Glutamatergic neuron (in vitro differentiated cells): ENCODE results near the gene SERPINB13. TPM values are rescaled to one million over a fixed set of nuclear protein-coding genes. Genes with fewer than 3 reads are reported as not detected.
"Not testable (repeated sequence)": the region's sequence is repeated elsewhere in the genome, so short reads cannot be mapped to it uniquely, and the experiment has no call there.

Source experiments
- DNase-seq: peaks from one replicate; pipeline ENCODE4 v3.0.0; 2022
- H3K27ac Mint-ChIP-seq: one replicate; pipeline ENCODE4 v1.8.0; 2020; ENCODE audit warnings: mild to moderate bottlenecking, mixed read lengths, inconsistent platforms; ENCODE audit not compliant: unreplicated experiment
- H3K27me3 Mint-ChIP-seq: one replicate; pipeline ENCODE4 v1.8.0; 2020; ENCODE audit warnings: mild to moderate bottlenecking, moderate library complexity, mixed read lengths, inconsistent platforms; ENCODE audit not compliant: unreplicated experiment
- H3K36me3 Mint-ChIP-seq: one replicate; pipeline ENCODE4 v1.8.0; 2020; ENCODE audit warnings: mild to moderate bottlenecking, mixed read lengths, inconsistent platforms; ENCODE audit not compliant: unreplicated experiment
- H3K4me1 Mint-ChIP-seq: one replicate; pipeline ENCODE4 v1.8.0; 2020; ENCODE audit warnings: mild to moderate bottlenecking, low read depth, mixed read lengths, inconsistent platforms; ENCODE audit not compliant: unreplicated experiment
- H3K4me3 Mint-ChIP-seq: one replicate; pipeline ENCODE4 v1.8.0; 2020; ENCODE audit warnings: mild to moderate bottlenecking, mixed read lengths, inconsistent platforms; ENCODE audit not compliant: unreplicated experiment
- H3K9me3 Mint-ChIP-seq: one replicate; pipeline ENCODE4 v1.8.0; 2020; ENCODE audit warnings: mild to moderate bottlenecking, moderate library complexity, mixed read lengths, inconsistent platforms; ENCODE audit not compliant: unreplicated experiment
- total RNA-seq: library from RNA; stranded (reverse); fragmentation: NEBNext Ultra II Directional; extraction: Animal tissue kit (Norgen Biotek cat#: 25700); gene quantifications from one replicate; pipeline ENCODE4 v1.2.1, GENCODE V29; 2021; ENCODE audit not compliant: unreplicated experiment
- TF ChIP-seq, protein P1 (sequence below): fragments of 200-600 bp; sonication (generic); IDR thresholded peaks from one replicate; pipeline ENCODE4 v1.5.0; 2021; ENCODE audit not compliant: partially characterized antibody, unreplicated experiment

The SERPINB13 gene
- total RNA-seq, 1 donor from 2014 or later = not detected

DNA sequence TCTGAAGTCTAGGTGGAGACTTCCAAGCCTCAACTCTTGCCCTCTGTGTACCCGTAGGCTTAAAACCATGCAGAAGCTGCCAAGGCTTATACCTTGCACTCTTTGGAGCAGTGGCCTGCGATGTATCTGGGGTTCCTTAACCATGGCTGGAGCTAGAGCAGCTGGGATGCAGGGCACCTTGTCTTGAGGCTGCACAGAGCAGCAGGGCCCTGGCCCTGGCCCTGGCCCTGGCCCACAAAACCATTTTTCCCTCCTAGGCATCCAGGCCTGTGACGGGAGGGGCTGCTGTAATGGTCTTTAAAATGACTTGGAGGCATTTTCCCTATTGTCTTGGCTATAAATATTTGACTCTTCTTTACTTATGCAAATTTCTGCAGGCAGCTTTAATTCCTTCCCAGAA lies 37.7 kb downstream of the SERPINB13 start:
- no peak overlapping the region for H3K4me3 Mint-ChIP-seq
- H3K27me3 Mint-ChIP-seq = no peaks in the 10 kb centered on the region
- H3K9me3 Mint-ChIP-seq = peaks cover 17% of the 10 kb centered on the region
- H3K27ac Mint-ChIP-seq = no peak overlapping the region
- H3K4me1 Mint-ChIP-seq = no peaks in the 10 kb centered on the region
- DNase-seq = no peak
- H3K36me3 Mint-ChIP-seq = peaks cover 29% of the 10 kb centered on the region
- TF ChIP-seq, protein P1, sequence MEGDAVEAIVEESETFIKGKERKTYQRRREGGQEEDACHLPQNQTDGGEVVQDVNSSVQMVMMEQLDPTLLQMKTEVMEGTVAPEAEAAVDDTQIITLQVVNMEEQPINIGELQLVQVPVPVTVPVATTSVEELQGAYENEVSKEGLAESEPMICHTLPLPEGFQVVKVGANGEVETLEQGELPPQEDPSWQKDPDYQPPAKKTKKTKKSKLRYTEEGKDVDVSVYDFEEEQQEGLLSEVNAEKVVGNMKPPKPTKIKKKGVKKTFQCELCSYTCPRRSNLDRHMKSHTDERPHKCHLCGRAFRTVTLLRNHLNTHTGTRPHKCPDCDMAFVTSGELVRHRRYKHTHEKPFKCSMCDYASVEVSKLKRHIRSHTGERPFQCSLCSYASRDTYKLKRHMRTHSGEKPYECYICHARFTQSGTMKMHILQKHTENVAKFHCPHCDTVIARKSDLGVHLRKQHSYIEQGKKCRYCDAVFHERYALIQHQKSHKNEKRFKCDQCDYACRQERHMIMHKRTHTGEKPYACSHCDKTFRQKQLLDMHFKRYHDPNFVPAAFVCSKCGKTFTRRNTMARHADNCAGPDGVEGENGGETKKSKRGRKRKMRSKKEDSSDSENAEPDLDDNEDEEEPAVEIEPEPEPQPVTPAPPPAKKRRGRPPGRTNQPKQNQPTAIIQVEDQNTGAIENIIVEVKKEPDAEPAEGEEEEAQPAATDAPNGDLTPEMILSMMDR = no peak

DNA sequence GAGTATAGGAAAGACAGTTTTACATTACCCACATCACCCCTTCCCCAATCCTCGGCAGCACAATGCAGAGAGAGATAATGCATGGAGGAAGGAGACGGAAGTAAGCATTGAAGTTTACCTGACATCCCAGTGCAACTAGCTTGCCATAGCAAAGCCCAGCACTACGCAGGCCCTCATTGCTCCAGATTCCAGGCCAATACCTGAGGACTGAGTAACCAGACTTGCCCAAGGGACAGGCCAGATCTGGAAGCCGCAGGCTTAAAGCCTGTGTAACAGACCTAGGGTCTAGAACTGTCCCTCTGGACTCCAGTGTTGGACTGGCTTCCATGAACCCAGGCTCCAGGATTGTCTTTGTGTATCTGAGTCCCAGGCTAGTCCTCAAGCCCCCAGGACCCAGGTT lies 39.3 kb downstream of the SERPINB13 start:
- Mint-ChIP-seq H3K27me3 (no peaks in the 10 kb centered on the region), H3K9me3 (peaks cover 18% of the 10 kb centered on the region), H3K4me1 (no peaks in the 10 kb centered on the region), H3K4me3 (no peak overlapping the region), H3K27ac (no peak overlapping the region), H3K36me3 (peaks cover 22% of the 10 kb centered on the region)
- no peak for DNase-seq
- TF ChIP-seq, protein P1 = no peak

DNA sequence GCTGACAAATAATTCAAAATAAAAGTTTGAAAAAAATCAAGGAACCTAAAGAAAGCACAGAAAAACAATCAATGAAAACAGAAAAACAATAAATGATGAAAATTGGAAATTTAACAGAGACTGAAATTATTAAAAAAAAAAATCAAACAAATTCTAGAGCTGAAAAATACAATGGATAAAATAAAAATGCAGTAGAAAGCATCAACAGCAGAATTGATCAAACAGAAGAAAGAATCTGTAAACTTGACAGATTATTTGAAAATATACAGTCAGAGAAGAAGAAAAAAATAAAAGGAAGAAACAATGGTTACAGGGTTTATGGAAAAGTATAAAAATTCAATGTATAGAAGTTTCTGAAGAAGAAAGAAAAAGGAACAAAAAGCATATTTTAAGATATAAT lies 40.7 kb downstream of the SERPINB13 start:
- H3K4me3 Mint-ChIP-seq = no peak overlapping the region
- peaks cover 22% of the 10 kb centered on the region for H3K9me3 Mint-ChIP-seq
- no peak for DNase-seq
- H3K27me3 Mint-ChIP-seq = no peaks in the 10 kb centered on the region
- H3K36me3 Mint-ChIP-seq = peaks cover 22% of the 10 kb centered on the region
- TF ChIP-seq, protein P1 = no peak
- no peaks in the 10 kb centered on the region for H3K4me1 Mint-ChIP-seq
- no peak overlapping the region for H3K27ac Mint-ChIP-seq

DNA sequence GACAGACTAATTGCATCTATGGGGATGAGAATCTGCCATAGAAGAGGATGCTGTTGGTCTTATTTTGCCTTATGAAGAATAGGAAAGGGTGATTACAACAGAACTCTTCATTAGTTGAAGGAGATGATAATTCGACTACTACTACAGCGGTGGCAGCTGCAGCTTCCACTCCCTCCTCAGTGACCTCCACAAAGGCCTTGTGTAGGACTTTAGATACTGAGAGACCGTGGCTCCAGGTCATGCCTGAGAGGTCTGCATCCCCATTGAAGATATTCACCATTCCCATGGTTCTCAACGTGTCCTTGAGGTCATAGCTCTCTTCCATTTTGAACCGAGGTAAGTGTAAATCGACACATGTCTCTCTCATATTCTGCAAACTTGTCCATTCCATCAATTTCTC lies 50.6 kb downstream of the SERPINB13 start:
- H3K4me3 Mint-ChIP-seq = no peak overlapping the region
- H3K27ac Mint-ChIP-seq = no peak overlapping the region

DNA sequence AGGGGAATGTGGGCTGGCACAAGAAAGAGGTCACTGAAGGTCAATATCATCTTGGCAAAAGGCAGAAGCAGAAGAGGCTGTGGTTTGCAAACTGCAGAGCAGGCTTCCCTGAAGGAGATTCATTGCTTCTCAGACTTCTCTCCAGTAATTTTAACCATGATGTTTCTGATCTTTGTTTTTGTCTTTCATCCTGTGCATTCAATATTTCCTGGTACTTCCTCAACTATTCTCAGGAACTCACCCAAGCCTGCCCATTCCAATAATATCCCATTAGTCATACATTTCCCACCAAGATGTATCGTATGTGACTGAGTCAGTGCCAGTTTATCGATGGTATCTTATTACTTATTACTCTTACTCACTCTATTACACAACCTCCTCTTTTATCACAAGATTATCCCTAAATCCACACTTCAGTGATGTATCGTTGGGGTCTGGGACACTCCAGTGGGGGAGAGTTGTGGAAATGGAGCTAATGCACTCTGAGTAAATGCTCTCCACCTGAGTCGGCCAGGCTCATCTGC lies 54.1 kb downstream of the SERPINB13 start:
- not testable (repeated sequence) for DNase-seq, H3K27ac Mint-ChIP-seq, H3K4me3 Mint-ChIP-seq, H3K9me3 Mint-ChIP-seq, H3K27me3 Mint-ChIP-seq, H3K36me3 Mint-ChIP-seq, H3K4me1 Mint-ChIP-seq

More for the DNA sequence above, 50.6 kb downstream of the SERPINB13 start:
- DNase-seq = no peak
- H3K27me3 Mint-ChIP-seq = no peaks in the 10 kb centered on the region
- no peaks in the 10 kb centered on the region for H3K9me3 Mint-ChIP-seq
- no peaks in the 10 kb centered on the region for H3K36me3 Mint-ChIP-seq
- no peaks in the 10 kb centered on the region for H3K4me1 Mint-ChIP-seq
- TF ChIP-seq, protein P1 = no peak

DNA sequence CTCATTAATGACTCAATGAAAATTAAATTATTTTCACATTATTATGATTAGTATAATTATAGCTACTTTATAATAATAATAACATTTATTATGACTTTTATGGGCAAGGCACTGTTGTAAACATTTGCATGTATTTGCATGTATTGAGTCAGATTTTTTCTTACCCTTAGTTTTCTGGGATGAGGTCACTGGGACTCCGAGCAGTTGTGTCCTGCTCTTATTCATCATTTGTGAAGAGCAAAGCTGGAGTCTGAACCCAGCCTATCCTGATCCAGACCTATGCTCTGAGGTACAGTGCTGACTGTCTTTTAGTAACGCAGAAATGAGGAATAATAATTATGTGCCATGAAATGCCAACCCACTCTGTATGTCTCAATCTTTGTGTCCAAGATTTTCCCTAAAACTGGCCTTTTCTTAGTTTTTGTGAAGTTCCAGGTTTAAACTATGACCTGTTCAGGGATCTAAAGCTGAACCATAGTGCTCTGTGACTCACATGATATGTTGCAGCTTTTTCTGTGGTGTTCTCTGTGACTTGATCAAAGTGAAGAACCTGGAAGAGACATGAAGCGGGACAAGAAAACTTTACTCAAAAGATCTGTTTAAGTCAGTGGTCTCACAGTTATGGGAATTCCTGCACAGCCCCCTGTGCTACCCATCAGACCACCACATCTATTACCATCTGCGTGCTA lies 55.7 kb downstream of the SERPINB13 start:
- H3K27ac Mint-ChIP-seq, H3K9me3 Mint-ChIP-seq, H3K4me3 Mint-ChIP-seq, H3K4me1 Mint-ChIP-seq, DNase-seq, H3K27me3 Mint-ChIP-seq, H3K36me3 Mint-ChIP-seq: not testable (repeated sequence)

DNA sequence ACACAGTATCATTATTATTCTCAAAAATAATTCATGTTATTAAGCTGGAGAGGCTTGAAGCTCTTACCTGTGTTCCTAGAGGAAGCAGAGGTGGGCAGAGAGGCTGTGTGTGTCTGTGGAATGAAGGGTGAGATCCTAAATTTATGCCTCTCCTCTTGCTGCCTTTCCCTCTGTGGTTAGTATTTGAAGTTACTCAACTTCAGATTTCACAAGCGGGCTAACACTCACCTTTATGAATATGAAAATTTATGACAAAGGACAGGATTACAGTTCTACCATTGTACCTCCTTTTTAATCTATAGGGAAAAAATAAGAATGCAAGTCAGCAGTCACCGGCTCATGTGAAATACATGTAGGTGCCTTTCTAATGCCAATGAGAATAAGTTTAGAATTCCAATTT lies 57.0 kb downstream of the SERPINB13 start, which contains the start of gene SERPINB4:
Gene SERPINB4, minus strand, starts transcription at position 115 of the 400 bp plus-strand sequence. CDS start 679 bp downstream, outside the sequence.
- not testable (repeated sequence) for H3K9me3 Mint-ChIP-seq, H3K4me3 Mint-ChIP-seq, H3K36me3 Mint-ChIP-seq, H3K4me1 Mint-ChIP-seq, H3K27ac Mint-ChIP-seq, DNase-seq, H3K27me3 Mint-ChIP-seq

DNA sequence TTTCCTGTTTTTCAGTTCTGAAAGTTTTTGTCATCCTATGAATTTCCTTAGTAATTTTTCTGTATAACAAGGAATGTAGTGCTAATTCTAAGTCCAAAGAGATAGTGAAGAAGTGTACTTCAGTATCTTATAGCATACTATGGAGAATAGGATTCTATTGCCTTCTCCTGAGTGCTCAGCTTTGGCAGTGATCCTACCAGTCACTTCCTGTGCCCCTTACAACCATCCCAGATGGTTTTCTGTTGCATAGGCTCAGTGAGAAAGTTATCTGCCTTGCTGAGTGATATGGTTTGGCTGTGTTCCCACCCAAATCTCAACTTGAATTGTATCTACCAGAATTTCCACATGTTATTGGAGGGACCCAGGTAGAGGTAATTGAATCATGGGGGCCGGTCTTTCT lies 57.6 kb downstream of the SERPINB13 start:
- not testable (repeated sequence) for DNase-seq, H3K4me1 Mint-ChIP-seq

More for the DNA sequence above, 57.6 kb downstream of the SERPINB13 start:
- not testable (repeated sequence) for H3K27me3 Mint-ChIP-seq, H3K27ac Mint-ChIP-seq, H3K9me3 Mint-ChIP-seq, H3K36me3 Mint-ChIP-seq, H3K4me3 Mint-ChIP-seq
